Osteocyte (in vitro differentiated cells): Measurements from ENCODE around the gene ACP2. TPM values are rescaled to one million over a fixed set of nuclear protein-coding genes. Genes with fewer than 3 reads are reported as not detected.

ENCODE experiments used
- DNase-seq: peaks from one replicate; pipeline ENCODE4 v3.0.0; 2021; ENCODE audit warnings: mixed read lengths; ENCODE audit not compliant: unreplicated experiment; ENCODE audit errors: extremely low spot score
- H3K27ac Mint-ChIP-seq: one replicate; pipeline ENCODE4 v1.8.0; 2021; ENCODE audit warnings: mild to moderate bottlenecking, mixed read lengths; ENCODE audit not compliant: unreplicated experiment
- H3K27me3 Mint-ChIP-seq: one replicate; pipeline ENCODE4 v1.8.0; 2021; ENCODE audit warnings: mixed read lengths; ENCODE audit not compliant: unreplicated experiment
- H3K36me3 Mint-ChIP-seq: one replicate; pipeline ENCODE4 v1.8.0; 2021; ENCODE audit warnings: mixed read lengths; ENCODE audit not compliant: unreplicated experiment
- H3K4me1 Mint-ChIP-seq: one replicate; pipeline ENCODE4 v1.8.0; 2021; ENCODE audit warnings: mixed read lengths; ENCODE audit not compliant: unreplicated experiment
- H3K4me3 Mint-ChIP-seq: one replicate; pipeline ENCODE4 v1.8.0; 2021; ENCODE audit warnings: mild to moderate bottlenecking, moderate library complexity, mixed read lengths; ENCODE audit not compliant: unreplicated experiment
- H3K9me3 Mint-ChIP-seq: one replicate; pipeline ENCODE4 v1.8.0; 2021; ENCODE audit warnings: mixed read lengths; ENCODE audit not compliant: unreplicated experiment
- total RNA-seq: library from RNA; stranded (reverse); gene quantifications from 2 replicates; pipeline ENCODE4 v1.2.1, GENCODE V29; 2021
- TF ChIP-seq, protein P1 (sequence below): fragments of 200-600 bp; sonication (generic); IDR thresholded peaks from 2 replicates; pipeline ENCODE4 v1.5.0; 2021; ENCODE audit warnings: antibody characterized with exemption, mild to moderate bottlenecking, moderate library complexity

Gene ACP2
- total RNA-seq, 1 donor from 2014 or later = 55.7 TPM

DNA sequence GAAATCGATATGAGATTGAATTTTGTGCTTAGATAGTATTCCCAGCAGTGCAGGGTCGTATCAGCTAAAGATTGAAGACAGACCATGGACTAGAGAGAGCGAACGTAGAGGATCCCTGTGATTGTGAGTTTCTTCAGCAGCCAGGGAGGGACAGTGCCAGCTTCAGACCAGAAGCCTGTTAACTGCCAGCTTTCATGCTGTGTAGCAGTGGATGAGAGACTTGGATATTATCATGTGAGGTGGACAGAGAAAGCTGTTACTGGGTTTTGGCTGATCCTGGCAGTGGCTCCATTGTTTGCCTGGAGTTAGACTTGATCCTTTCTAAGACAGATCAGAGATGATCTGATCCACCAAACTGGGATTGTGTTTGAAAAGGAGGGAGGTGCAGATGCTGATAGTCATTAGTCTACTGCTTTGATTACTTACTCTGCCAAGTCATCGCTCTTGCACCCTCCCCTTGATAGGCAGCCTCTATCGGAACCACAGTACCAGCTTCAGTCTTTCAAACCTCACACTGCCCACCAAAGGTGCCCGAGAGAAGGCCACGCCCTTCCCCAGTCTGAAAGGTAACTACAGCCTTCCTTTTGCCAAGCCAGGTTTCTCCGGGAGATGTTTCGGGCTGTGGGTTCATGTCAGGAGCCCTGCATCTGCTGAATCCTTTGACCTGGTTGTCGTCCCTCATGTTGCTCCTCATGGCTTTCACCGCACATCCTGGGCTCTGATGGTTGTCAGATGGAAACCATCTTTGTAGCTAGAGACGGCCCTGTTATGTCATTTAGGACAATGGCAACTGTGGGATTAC, 37.6 kb upstream of the ACP2 start:
- Mint-ChIP-seq H3K9me3 (no peaks in the 10 kb centered on the region), H3K4me3 (no peak overlapping the region), H3K4me1 (no peaks in the 10 kb centered on the region), H3K36me3 (peaks cover 65% of the 10 kb centered on the region), H3K27me3 (no peaks in the 10 kb centered on the region), H3K27ac (no peak overlapping the region)
- TF ChIP-seq, protein P1, sequence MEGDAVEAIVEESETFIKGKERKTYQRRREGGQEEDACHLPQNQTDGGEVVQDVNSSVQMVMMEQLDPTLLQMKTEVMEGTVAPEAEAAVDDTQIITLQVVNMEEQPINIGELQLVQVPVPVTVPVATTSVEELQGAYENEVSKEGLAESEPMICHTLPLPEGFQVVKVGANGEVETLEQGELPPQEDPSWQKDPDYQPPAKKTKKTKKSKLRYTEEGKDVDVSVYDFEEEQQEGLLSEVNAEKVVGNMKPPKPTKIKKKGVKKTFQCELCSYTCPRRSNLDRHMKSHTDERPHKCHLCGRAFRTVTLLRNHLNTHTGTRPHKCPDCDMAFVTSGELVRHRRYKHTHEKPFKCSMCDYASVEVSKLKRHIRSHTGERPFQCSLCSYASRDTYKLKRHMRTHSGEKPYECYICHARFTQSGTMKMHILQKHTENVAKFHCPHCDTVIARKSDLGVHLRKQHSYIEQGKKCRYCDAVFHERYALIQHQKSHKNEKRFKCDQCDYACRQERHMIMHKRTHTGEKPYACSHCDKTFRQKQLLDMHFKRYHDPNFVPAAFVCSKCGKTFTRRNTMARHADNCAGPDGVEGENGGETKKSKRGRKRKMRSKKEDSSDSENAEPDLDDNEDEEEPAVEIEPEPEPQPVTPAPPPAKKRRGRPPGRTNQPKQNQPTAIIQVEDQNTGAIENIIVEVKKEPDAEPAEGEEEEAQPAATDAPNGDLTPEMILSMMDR = no peak
- no peak for DNase-seq

DNA sequence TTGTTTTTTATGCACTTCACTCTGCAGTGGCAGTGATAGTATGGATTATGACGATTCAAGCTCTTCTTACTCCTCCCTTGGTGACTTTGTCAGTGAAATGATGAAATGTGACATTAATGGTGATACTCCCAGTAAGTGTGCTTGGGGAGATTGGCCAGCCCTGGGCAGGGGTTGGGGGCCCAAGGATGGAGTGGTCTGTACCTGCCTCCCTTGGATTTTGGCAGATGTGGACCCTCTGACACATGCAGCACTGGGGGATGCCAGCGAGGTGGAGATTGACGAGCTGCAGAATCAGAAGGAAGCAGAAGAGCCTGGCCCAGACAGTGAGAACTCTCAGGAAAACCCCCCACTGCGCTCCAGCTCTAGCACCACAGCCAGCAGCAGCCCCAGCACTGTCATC, 35.5 kb upstream of the ACP2 start:
- Mint-ChIP-seq H3K4me1 (no peaks in the 10 kb centered on the region), H3K27ac (no peak overlapping the region), H3K27me3 (no peaks in the 10 kb centered on the region), H3K4me3 (no peak overlapping the region), H3K36me3 (peaks cover 56% of the 10 kb centered on the region), H3K9me3 (no peaks in the 10 kb centered on the region)
- TF ChIP-seq, protein P1 = no peak
- no peak for DNase-seq

DNA sequence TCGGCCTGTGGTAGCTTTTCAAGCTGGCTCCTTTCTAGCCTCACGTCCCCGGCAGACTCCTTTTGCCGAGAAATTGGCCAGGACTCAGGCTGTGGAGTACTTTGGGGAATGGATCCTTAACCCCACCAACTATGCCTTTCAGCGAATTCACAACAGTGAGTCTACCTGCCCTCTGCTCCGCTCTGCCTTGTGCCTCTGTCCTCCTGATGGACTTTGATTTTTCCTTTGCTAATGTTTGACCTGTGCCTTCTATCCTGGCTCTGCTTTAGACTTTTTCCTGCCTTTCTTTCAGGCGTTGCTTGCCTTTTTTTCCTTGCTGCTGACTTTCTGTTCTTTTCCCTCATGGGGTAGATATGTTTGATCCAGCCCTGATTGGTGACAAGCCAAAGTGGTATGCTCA, 33.8 kb upstream of the ACP2 start:
- Mint-ChIP-seq H3K4me3 (no peak overlapping the region), H3K27ac (no peak overlapping the region), H3K9me3 (no peaks in the 10 kb centered on the region), H3K36me3 (peaks cover 51% of the 10 kb centered on the region), H3K4me1 (no peaks in the 10 kb centered on the region), H3K27me3 (no peaks in the 10 kb centered on the region)
- TF ChIP-seq, protein P1 = no peak
- DNase-seq = no peak

DNA sequence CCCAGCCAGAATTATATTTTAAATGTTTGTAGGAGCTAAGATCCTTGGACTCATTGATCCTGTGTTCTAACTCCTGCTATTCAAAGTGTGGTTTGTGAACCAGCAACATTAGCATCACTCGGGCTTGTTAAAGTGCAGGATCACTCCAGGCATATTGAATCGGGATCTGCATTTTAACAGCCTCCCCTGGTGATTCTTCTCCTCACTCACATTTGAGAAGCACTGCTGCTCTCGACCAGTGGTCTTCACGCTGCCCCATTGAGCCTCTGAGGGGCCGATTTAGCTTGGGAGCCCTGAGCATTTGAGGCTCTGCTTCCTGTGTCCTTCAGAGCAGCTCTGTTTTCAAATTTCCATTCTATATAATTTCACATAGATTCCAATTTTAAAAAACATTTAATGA, 32.2 kb upstream of the ACP2 start:
- no peaks in the 10 kb centered on the region for H3K9me3 Mint-ChIP-seq

DNA sequence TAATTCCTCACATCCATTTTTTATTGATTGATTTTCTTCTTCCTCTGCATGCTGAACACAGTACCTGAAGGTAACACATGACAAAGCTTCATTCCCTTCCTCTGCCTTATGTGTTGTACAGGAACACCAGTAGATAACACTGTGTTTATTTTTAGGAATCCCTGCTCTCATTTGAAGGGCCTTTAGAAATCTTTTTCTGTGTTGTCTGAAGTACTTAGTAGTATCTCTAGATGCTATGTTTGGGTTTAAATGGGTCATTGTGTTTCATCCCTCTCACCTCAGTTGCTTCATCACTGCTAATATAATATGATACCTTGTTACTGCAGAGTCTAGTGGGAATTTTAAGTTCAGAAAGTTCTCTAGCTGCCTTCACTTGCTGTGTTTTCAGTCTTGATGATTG, 31.5 kb upstream of the ACP2 start:
- TF ChIP-seq, protein P1 = no peak
- peaks cover 48% of the 10 kb centered on the region for H3K36me3 Mint-ChIP-seq
- H3K4me1 Mint-ChIP-seq = no peaks in the 10 kb centered on the region
- no peak overlapping the region for H3K27ac Mint-ChIP-seq
- H3K9me3 Mint-ChIP-seq = no peaks in the 10 kb centered on the region
- no peak overlapping the region for H3K4me3 Mint-ChIP-seq
- no peaks in the 10 kb centered on the region for H3K27me3 Mint-ChIP-seq
- DNase-seq = no peak

More for the DNA sequence above, 32.2 kb upstream of the ACP2 start:
- H3K4me3 Mint-ChIP-seq = no peak overlapping the region
- H3K36me3 Mint-ChIP-seq = peaks cover 49% of the 10 kb centered on the region
- H3K27me3 Mint-ChIP-seq = no peaks in the 10 kb centered on the region
- DNase-seq = no peak
- no peak overlapping the region for H3K27ac Mint-ChIP-seq
- no peaks in the 10 kb centered on the region for H3K4me1 Mint-ChIP-seq
- TF ChIP-seq, protein P1 = no peak
